ENCODE data around the gene FAH. TPM values are rescaled to one million over a fixed set of nuclear protein-coding genes. Genes with fewer than 3 reads are reported as not detected.

The FAH gene
- polyA plus RNA-seq (2011; rRNA removed), result 53.0 and 59.8 TPM in 2 replicates
- polyA minus RNA-seq (2011; rRNA and poly(A)+ RNA removed), result 76.4 and 105 TPM in 2 replicates

DNA sequence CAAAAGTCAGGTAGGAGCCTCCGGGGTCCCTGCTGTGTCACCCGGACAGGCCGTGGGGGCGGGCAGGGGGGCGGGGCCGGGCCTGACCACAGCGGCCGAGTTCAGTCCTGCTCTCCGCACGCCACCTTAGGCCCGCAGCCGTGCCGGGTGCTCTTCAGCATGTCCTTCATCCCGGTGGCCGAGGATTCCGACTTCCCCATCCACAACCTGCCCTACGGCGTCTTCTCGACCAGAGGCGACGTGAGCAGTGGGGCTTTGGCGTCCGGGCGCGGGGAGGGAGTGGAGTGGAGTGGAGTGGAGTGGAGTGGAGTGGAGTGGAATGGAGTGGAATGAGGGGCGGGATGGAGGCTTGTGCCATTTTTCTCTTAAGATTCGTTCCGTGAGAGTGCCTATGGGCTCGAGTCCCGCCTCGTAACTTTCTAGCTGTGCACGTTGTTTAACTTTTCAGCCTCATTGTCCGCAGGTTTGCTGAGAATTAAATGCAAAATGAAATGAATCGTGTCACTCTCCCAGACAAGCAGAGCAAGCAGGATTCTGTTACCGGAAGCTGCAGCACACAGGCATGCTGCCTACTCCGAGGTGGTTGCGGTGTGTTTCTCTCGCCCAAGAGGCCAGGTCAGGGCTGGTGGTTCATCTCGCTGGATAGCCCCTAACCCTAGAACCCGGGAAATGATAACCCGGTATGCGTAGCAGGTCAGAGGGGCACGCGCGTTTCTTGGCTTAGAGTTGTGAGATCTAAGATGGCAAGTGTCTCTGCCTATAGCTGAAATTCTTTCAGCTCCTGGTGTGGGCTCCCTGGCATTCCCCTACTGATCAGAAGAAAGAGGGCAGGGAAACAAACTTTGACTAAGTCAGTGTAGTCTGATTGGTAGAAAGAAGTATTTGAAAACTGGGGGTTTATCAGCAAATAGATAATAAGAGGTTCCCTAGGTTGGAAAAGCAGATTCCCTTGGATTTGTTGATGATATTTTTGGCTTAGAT is at the start of gene FAH:
Gene FAH, plus strand, starts transcription at position 104 of the 981 bp plus-strand sequence. Its CDS starts 56 bp downstream, at position 160.
- TF ChIP-seq, protein P1, sequence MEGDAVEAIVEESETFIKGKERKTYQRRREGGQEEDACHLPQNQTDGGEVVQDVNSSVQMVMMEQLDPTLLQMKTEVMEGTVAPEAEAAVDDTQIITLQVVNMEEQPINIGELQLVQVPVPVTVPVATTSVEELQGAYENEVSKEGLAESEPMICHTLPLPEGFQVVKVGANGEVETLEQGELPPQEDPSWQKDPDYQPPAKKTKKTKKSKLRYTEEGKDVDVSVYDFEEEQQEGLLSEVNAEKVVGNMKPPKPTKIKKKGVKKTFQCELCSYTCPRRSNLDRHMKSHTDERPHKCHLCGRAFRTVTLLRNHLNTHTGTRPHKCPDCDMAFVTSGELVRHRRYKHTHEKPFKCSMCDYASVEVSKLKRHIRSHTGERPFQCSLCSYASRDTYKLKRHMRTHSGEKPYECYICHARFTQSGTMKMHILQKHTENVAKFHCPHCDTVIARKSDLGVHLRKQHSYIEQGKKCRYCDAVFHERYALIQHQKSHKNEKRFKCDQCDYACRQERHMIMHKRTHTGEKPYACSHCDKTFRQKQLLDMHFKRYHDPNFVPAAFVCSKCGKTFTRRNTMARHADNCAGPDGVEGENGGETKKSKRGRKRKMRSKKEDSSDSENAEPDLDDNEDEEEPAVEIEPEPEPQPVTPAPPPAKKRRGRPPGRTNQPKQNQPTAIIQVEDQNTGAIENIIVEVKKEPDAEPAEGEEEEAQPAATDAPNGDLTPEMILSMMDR (IDR thresholded peaks at IDR 0.05; ENCODE audit: low read depth, low read length), result no peak
- Histone ChIP-seq H3K4me3 (ENCODE audit: low read depth, low read length) (peak within 1 kb of the TSS; percentile 90), H3K9me3 (ENCODE audit: control insufficient read depth, insufficient read depth, low read length) (no peaks in the 10 kb centered on the region; the same call in 1 of the 2 replicates), H3K27ac (ENCODE audit: low read depth, low read length) (peak within 1 kb of the TSS; percentile 77), H3K27me3 (ENCODE audit: control insufficient read depth, insufficient read depth, low read length) (no peaks in the 10 kb centered on the region)
- no peak for DNase-seq (ENCODE audit: low read depth, low spot score)
- POLR2A ChIA-PET, result interaction anchor here (0.7 to 1.6 kb wide), 4 partner anchors 7 to 93 kb away, joined by 3 to 6 read pairs (median 4); no protein-coding TSS in a partner anchor
- CTCF ChIA-PET, result interaction anchor here (0.8 kb wide), 1 partner anchor 93 kb away, joined by 3 read pairs; no protein-coding TSS in a partner anchor

DNA sequence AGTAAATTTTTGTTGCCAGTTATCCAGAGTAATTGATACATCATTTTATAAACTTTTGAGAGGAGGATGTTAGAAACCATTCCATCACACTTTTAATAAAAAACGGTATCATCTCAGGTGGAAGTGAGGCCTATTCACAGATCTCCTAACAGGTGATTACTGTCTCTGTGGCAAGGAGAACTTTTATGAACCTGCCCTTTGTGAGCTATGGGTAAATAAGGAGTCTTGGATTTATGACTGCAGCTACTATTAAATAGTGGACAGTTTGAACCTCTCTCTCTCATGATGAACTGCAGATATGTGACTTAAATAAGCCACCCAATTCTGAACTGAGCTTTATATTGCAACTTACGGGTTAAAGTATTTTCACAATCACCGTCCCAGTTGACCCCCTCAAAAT is 47.6 kb upstream of the FAH start:
- H3K27ac ChIP-seq (ENCODE audit: low read depth, low read length), result no peak overlapping the region
- H3K27me3 ChIP-seq (ENCODE audit: control insufficient read depth, insufficient read depth, low read length), result no peaks in the 10 kb centered on the region
- H3K9me3 ChIP-seq (ENCODE audit: control insufficient read depth, insufficient read depth, low read length), result no peaks in the 10 kb centered on the region
- no peak overlapping the region for H3K4me3 ChIP-seq (ENCODE audit: low read depth, low read length)
- ChIA-PET POLR2A (no interaction called here), CTCF (interaction anchor here (1.4 to 1.5 kb wide), 2 partner anchors 13 to 17 kb away, joined by 4 to 9 read pairs; no protein-coding TSS in a partner anchor)
- no peak for DNase-seq (ENCODE audit: low read depth, low spot score)
- TF ChIP-seq, protein P1 (IDR thresholded peaks at IDR 0.05; ENCODE audit: low read depth, low read length), result no peak

- peak; percentile 37 for DNase-seq (ENCODE audit: low read depth, low spot score)
- H3K4me3 ChIP-seq (ENCODE audit: low read depth, low read length), result no peak overlapping the region
- TF ChIP-seq, protein P1 (IDR thresholded peaks at IDR 0.05; ENCODE audit: low read depth, low read length), result no peak
- H3K27me3 ChIP-seq (ENCODE audit: control insufficient read depth, insufficient read depth, low read length), result no peaks in the 10 kb centered on the region
- CTCF ChIA-PET, result interaction anchor here (1.4 to 1.5 kb wide), 2 partner anchors 13 to 17 kb away, joined by 4 to 9 read pairs; no protein-coding TSS in a partner anchor
- POLR2A ChIA-PET, result no interaction called here
- no peak overlapping the region for H3K27ac ChIP-seq (ENCODE audit: low read depth, low read length)
- no peaks in the 10 kb centered on the region for H3K9me3 ChIP-seq (ENCODE audit: control insufficient read depth, insufficient read depth, low read length)
Measured at GRCh38 chr15:80105595-80105994, 47.2 kb upstream of the FAH start.

- H3K4me3 ChIP-seq (ENCODE audit: low read depth, low read length), result no peak overlapping the region
- ChIA-PET CTCF (interaction anchor here (0.5 to 1.4 kb wide), 2 partner anchors 9 to 14 kb away, joined by 4 read pairs; no protein-coding TSS in a partner anchor), POLR2A (interaction anchor here (0.6 kb wide), 1 partner anchor 46 kb away, joined by 4 read pairs; no protein-coding TSS in a partner anchor)
- no peak for DNase-seq (ENCODE audit: low read depth, low spot score)
- TF ChIP-seq, protein P1 (IDR thresholded peaks at IDR 0.05; ENCODE audit: low read depth, low read length), result no peak
- H3K9me3 ChIP-seq (ENCODE audit: control insufficient read depth, insufficient read depth, low read length), result no peaks in the 10 kb centered on the region
- H3K27ac ChIP-seq (ENCODE audit: low read depth, low read length), result no peak overlapping the region
- H3K27me3 ChIP-seq (ENCODE audit: control insufficient read depth, insufficient read depth, low read length), result no peaks in the 10 kb centered on the region
Measured at GRCh38 chr15:80106051-80106450, 46.7 kb upstream of the FAH start.

Measured in AG04450 (cell line).